Glutamatergic neuron (in vitro differentiated cells): ENCODE results near the gene HEMK1. TPM values are rescaled to one million over a fixed set of nuclear protein-coding genes. Genes with fewer than 3 reads are reported as not detected.

Experiments
- DNase-seq: peaks from one replicate; pipeline ENCODE4 v3.0.0; 2022
- H3K27ac Mint-ChIP-seq: one replicate; pipeline ENCODE4 v1.8.0; 2020; ENCODE audit warnings: mild to moderate bottlenecking, mixed read lengths, inconsistent platforms; ENCODE audit not compliant: unreplicated experiment
- H3K27me3 Mint-ChIP-seq: one replicate; pipeline ENCODE4 v1.8.0; 2020; ENCODE audit warnings: mild to moderate bottlenecking, moderate library complexity, mixed read lengths, inconsistent platforms; ENCODE audit not compliant: unreplicated experiment
- H3K36me3 Mint-ChIP-seq: one replicate; pipeline ENCODE4 v1.8.0; 2020; ENCODE audit warnings: mild to moderate bottlenecking, mixed read lengths, inconsistent platforms; ENCODE audit not compliant: unreplicated experiment
- H3K4me1 Mint-ChIP-seq: one replicate; pipeline ENCODE4 v1.8.0; 2020; ENCODE audit warnings: mild to moderate bottlenecking, low read depth, mixed read lengths, inconsistent platforms; ENCODE audit not compliant: unreplicated experiment
- H3K4me3 Mint-ChIP-seq: one replicate; pipeline ENCODE4 v1.8.0; 2020; ENCODE audit warnings: mild to moderate bottlenecking, mixed read lengths, inconsistent platforms; ENCODE audit not compliant: unreplicated experiment
- H3K9me3 Mint-ChIP-seq: one replicate; pipeline ENCODE4 v1.8.0; 2020; ENCODE audit warnings: mild to moderate bottlenecking, moderate library complexity, mixed read lengths, inconsistent platforms; ENCODE audit not compliant: unreplicated experiment
- CTCF ChIP-seq: fragments of 200-600 bp; sonication (generic); IDR thresholded peaks from one replicate; pipeline ENCODE4 v1.5.0; 2021; ENCODE audit not compliant: partially characterized antibody, unreplicated experiment
- total RNA-seq: library from RNA; stranded (reverse); fragmentation: NEBNext Ultra II Directional; extraction: Animal tissue kit (Norgen Biotek cat#: 25700); gene quantifications from one replicate; pipeline ENCODE4 v1.2.1, GENCODE V29; 2021; ENCODE audit not compliant: unreplicated experiment

HEMK1 gene
- total RNA-seq, 1 donor from 2014 or later, result 21.1 TPM

- Mint-ChIP-seq H3K27ac (no peak overlapping the region), H3K4me1 (peaks cover 8% of the 10 kb centered on the region), H3K9me3 (peaks cover 2% of the 10 kb centered on the region), H3K36me3 (no peaks in the 10 kb centered on the region), H3K27me3 (peaks cover 2% of the 10 kb centered on the region), H3K4me3 (no peak overlapping the region)
- DNase-seq, result no peak
- TF ChIP-seq CTCF, result no peak
Observed at GRCh38 chr3:50624634-50625033, 55.3 kb downstream of the HEMK1 start.

- no peak for DNase-seq
- H3K36me3 Mint-ChIP-seq, result no peaks in the 10 kb centered on the region
- peaks cover 1% of the 10 kb centered on the region for H3K27me3 Mint-ChIP-seq
Observed at GRCh38 chr3:50625231-50626182, 56.2 kb downstream of the HEMK1 start.

GRCh38 chr3:50626401-50626800 lies 57.1 kb downstream of the HEMK1 start:
- Mint-ChIP-seq H3K27ac (no peak overlapping the region), H3K4me3 (no peak overlapping the region), H3K36me3 (no peaks in the 10 kb centered on the region), H3K27me3 (no peaks in the 10 kb centered on the region), H3K4me1 (peaks cover 13% of the 10 kb centered on the region), H3K9me3 (peaks cover 2% of the 10 kb centered on the region)
- no peak for TF ChIP-seq CTCF
- DNase-seq, result no peak

More at GRCh38 chr3:50625231-50626182, 56.2 kb downstream of the HEMK1 start:
- no peak overlapping the region for H3K27ac Mint-ChIP-seq
- no peak overlapping the region for H3K4me3 Mint-ChIP-seq
- peaks cover 2% of the 10 kb centered on the region for H3K9me3 Mint-ChIP-seq
- peaks cover 9% of the 10 kb centered on the region for H3K4me1 Mint-ChIP-seq
- TF ChIP-seq CTCF, result no peak

- Mint-ChIP-seq H3K4me3 (no peak overlapping the region), H3K4me1 (peaks cover 15% of the 10 kb centered on the region), H3K9me3 (peaks cover 2% of the 10 kb centered on the region), H3K27me3 (no peaks in the 10 kb centered on the region), H3K36me3 (no peaks in the 10 kb centered on the region), H3K27ac (peak overlapping the region; percentile 12)
- peak; percentile 54 for DNase-seq
- no peak for TF ChIP-seq CTCF
Observed at GRCh38 chr3:50627407-50628051, 58.2 kb downstream of the HEMK1 start.

GRCh38 chr3:50628601-50629000 lies 59.3 kb downstream of the HEMK1 start:
- DNase-seq, result no peak
- no peak overlapping the region for H3K27ac Mint-ChIP-seq
- H3K27me3 Mint-ChIP-seq, result no peaks in the 10 kb centered on the region
- peaks cover 17% of the 10 kb centered on the region for H3K4me1 Mint-ChIP-seq
- H3K36me3 Mint-ChIP-seq, result no peaks in the 10 kb centered on the region
- H3K4me3 Mint-ChIP-seq, result no peak overlapping the region
- peaks cover 2% of the 10 kb centered on the region for H3K9me3 Mint-ChIP-seq
- no peak for TF ChIP-seq CTCF
